Measurements from ENCODE around the gene XDH.

Gene XDH

DNA sequence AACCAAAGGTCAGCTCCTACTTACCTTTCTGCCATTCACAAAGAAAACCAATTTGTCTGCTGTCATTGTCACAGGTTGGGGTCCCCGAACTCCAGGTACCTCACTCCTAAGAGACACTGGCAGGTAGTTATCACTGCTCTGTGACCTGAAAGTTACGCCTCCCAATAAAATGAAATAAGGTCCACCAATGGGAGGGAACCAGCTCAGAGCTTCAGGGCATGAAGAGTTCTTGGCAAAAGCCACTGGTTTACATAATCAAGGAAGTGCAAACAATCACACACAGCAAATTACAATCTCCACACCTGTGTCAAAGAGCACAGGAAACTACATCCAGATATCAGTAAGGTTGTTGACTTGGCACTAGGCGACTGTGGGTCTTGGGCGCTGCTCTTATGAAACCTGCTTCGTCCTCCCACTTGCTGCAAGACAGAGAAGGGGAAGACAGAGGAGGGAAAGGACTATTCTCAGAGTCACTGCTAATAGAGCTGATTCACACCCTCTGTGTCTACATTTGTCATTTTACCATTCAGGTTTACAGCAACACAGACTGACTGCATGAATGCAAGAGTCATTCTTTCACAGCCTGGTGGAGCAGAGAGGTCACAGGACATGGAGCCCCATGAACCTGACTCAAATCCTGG, at the start of gene XDH:
Gene XDH, minus strand, starts transcription at position 142 of the 641 bp plus-strand sequence. Its CDS starts 76 bp downstream, at position 66.
- DNase-seq = no peak

DNA sequence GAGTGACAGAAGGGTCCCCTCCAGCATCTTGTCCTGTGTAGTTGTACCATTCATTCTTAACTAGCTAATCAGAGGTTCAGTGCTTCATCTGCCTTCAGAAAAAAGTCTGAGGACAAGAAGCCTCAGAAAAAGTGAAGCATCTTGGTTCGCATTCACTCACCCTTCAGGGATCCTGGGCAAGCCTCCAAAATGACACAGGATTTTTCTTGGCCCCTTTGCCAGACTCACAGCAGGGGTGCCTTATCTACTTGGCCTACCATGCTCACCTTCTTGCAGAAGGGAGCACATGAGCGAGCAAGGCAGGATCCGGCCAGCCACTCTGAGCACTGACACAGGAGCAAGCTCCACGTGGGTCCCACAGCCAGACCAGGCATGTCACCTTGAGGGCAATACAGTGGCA, 43.1 kb upstream of the XDH start:
- DNase-seq = no peak

DNA sequence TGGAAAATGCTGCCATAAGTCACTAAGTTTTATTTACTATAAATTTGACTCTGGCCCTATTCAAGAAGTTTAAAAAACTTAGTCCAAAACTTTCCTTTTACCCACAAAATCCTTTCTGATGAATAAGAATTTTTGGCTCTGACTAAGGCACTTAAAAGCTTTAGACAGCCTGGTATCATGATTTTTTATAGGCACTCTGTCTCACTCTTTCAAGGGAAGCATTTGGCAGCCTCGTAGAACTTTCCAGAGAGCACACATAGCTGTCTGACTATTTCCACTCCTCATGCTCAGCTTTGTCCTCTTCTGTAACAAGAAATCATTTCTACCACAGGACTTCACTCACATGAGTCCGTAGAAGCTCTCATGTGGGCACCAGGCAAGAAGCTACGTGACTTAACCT, 32.3 kb upstream of the XDH start:
- no peak for DNase-seq

DNA sequence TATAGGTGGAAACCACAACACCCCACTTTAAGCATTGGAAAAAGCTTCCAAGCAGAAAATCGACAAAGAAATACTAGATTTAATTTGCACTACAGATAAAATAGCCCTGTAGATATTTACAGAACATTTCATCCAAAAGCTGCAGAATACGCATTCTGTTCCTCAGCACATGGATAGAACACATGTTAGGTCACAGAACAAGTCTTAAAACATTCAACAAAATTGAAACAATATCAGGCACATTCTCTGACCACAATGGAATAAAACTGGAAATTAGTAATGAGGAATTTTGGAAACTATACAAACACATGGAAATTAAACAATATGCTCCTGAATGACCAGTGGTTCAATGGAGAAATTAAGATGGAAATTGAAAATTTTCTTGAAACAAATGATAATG, 27.8 kb upstream of the XDH start:
- no peak for DNase-seq

DNA sequence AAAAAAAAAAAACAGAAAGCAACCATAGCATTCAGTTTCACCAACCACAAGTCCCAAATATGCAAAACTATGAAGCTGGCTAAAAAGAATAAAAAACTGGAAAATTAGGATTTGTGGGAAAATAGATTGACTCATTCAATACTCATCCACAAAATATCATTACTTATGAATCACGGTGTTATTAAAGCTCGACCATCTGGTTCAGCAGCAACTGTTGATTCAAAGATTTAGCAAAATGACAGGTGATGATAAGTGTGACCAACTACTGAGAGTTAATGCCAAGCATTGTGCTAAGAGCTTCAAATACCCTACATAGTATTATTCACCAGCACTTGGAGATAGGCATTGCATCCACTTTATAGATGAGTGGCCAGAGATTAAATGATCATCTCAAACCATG, 26.2 kb upstream of the XDH start:
- no peak for DNase-seq

DNA sequence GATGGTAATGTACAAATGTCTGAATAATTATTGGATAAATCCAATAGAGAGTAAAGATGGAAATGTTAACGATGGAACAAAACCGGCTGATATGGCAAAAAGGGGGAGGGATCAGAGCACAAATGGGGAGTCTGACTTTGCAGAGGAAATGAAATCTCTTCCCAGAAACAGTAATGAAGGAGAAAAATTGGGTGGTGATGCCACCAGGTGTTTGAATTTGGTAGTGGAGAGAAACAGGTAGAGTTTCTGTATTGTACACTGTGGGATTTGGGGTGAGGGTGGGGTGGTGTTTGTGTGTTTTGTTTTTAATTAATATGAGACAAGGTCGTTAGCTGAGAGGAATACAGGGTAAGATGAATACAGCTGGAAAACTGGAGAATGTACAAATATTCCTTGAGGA, 20.4 kb upstream of the XDH start:
- no peak for DNase-seq

DNA sequence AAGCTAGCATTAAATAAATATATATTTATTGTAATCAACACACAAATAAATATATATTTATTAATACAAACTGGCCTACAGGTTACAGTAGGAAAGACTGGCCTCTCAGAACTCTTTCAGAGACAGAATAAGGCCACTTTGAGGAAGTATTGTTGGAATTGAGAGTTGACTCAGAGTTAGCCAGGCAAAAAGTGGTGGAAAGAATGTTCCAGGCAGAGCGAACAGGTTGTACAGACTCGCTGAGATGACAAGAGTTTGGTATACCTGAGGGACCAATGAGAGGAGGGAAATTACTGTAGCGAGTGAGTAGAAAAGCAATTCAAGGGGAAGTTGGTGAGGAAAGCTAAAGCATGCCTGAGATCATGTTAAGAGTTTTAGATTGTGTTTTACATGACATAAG, 19.0 kb upstream of the XDH start:
- DNase-seq = no peak

DNA sequence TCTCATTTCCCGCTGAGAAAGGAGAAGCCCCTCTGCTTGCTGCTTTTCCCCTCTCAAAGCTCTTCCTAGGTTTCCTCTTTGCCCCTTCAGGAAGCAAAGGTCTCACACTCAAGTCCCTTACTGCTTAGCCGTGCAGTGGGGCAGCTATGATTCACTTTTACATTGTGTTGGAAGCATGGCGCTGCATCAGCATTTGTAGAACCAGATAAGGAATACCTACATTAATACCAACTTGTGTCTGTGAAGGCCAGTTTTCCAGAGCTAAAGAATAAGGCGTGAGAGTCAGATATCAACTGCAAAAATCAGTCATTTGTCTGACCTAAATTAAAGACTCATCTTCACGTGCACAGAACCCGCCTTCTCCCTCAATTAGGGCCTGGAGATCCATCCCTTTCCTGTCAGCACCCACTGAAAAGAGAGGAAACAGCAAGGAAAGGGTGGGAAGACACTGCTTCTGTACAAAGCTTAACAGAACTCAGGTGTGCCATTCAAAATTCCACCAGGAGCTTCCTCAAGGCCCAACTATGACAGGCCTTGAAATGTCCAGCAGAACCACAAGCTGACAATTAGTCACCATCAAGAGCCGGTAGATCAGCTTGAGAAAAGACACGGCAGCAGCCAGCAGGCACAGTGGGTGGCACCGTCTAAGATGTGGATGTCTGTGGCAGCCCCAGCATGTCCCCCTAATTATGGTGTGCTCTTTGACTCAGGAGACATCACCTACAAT, 16.1 kb upstream of the XDH start:
- DNase-seq = no peak

DNA sequence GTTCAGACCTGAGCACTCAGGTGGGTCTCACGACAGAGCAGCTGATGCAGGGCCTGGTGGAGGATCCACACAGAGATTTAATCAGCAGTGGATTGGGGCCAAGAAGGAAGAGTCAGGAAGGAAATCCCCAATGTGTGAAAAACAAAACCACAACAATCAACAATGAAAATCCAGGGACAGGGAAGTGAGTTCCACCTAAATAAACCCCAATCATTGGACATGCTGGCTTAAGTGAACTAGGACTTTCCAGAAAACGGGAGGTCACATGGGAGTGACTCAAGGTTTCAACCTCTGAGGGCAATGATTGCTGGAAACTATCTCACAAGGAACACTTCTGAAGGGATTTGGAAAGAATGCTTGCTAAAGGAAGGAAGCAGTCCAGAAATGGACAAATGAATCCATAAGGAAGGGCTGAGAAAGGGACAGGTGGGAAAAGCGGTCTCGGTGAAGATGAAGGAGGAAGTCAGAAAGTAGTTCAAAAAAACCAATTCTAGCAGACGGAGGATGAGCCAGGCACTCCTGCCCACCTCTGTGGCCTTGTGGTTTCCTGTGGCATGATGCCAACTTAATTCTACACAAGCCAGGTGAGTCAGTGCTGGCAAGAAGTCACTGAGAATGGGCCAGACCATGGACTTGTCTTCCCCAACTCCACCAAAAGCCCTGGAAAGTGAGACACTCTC, 15.4 kb upstream of the XDH start:
- no peak for DNase-seq

DNA sequence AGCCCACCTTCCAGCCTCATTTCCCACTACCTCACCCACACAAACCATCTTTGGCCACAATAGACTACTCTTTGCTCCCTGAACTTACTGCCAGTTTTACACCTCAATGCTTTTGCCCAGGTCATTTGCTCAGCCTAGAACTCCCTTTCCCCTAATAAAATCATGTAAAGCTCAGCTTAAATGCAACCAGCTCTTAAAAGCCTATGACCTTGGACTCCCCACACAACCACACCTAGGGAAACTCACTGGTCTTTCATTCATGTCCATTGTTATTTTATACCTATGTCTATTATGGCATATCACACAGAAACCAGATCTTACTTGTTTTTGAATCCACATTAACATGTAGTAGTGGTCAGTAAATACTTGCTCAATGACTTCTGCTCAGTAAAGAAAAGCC, 14.5 kb upstream of the XDH start:
- DNase-seq = no peak

DNA sequence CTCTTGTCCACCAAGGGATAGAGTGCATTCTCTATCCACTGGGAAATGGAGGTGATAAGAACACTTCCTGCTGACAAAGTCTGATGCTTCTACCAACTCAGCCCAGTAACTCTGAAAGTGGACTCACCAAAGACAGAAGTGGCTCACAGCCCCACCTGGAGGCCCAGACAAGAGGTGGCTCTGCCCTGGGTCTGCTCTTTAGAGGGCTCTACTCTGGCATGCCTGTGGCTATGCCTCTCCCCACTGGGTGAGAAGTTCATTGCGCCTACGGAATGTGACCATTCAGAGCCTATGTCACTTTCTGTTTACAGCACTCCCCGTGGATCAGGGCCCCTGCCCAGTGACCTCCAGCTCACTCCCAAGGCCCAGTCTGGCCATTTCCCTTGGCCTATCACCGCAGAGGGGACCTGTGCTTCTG, 13.5 kb upstream of the XDH start:
- no peak for DNase-seq

DNA sequence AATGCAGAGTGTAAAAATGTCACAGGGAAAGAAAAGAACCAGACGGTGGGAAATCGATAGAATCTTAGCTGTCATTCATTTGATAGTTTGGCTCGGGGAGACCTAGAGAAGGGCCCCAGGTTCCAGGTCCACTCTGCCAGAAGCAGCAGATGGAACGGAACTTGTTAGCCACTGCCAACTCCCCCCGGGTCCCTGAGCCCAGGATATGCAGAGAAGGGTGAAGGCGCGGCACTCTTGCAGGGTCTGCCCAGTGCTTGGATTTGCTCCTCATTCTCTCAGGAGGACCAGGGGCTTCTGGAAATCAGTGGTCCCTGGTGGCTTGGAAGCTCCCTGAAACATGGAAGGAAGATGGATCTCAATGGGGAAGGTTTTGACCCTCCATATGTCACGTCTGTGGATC, 11.6 kb upstream of the XDH start:
- DNase-seq = no peak

DNA sequence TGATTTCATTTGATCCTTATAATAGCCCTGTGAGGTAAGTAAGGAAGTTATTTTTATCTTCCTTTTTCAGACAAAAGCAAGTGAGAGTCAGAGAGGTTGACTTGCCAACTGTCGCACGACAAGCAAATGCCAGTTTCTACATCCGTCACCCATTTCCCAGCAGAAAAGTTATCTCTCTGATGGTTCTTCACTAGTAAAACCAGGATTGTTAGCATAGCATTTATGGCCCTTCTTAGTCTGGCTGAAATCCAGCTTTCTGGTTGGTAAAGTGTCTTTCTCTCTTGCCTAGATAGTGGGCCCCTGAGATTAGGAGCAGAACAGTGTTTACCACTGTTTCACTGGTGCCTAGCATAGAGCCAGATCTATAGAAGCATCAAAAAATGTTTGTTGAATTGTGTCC, 7.1 kb upstream of the XDH start:
- no peak for DNase-seq

DNA sequence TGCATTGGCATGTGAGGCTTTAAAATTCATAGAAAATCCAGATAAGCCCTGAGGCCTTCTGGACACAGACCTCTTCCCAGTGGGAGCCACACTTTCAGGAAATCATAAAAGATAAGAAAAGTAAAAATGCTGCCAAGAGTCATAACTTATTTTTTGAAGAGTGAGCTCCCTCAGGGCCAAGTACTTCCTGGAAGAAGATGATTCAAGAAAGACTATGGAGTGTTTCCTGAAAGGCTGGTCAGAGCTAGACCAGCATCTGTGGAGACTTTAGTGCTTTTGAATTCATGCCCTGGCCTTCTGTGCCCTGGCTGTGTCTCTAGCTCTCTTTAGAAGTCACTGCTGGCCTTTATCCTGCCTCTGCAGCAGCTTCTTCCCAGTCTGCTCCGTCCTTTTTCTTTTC, 6.4 kb upstream of the XDH start:
- no peak for DNase-seq

DNA sequence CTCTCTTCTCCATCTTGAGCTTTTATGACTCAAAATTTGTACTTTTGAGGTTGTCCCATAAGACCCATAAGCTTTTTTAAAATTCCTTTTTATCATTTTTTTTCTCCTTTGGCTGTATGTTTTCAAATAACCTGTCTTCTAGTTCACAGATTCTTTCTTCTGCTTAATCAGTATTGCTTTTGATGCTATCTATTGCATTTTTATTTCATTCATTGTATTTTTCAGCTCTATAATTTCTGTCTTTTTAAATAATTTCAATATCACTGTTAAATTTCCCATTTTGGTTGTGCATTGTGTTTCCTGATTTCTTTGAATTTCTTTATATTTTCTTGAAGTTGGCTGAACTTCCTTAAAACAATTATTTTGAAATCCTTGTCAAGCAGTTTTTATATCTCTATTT, 4.8 kb upstream of the XDH start:
- no peak for DNase-seq

DNA sequence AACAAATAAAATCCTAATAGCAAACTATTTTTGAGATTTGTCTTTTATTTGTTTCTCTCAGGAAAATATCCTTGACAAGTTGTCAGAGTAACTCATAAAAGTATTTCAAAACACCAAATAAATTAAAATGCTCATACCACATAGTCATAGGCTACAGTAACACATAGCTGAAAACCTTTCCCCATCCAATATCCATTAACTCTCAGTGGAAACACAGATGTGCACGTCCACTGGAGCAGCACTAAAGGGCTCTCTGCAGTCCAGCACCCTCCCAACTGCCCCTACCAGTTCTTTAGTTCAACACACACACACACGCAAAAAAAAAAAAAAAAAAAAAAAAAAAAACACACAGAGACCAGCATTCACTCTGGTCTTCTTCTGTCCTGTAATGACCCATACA, 879 bp upstream of the XDH start:
- no peak for DNase-seq

DNA sequence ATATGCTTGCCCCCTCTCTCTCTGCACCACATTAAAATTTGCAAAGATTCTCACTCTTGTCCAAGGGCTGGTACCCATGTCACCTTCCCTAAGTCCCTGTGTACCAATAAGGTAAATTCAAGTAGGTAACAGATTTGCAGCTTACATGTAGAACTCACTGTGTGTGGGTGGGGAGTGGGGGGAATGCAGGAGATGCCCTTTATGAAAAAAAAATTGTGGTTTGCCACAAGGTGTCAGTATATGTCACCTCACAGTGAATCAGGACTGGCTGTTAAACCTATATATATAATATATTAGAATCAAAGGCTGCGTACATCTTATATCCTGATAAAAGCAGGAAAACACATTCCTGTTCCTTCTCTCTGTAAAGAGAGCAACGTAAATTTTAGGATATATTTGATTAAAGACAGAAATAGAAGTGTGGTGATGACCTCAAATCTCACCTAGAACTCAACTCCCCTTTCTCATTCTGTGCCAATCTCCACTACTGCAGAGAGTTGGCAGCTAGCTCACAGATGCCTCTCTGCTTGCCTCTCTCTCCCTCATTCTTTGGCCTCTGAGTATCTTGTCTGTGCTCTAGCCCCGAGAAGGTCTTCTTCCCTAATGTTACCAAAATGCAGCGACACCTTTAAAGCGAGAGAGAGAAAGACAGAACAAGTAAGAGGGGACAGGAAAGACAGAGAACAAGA, 536 bp downstream of the XDH start:
- DNase-seq = peak; percentile 41

DNA sequence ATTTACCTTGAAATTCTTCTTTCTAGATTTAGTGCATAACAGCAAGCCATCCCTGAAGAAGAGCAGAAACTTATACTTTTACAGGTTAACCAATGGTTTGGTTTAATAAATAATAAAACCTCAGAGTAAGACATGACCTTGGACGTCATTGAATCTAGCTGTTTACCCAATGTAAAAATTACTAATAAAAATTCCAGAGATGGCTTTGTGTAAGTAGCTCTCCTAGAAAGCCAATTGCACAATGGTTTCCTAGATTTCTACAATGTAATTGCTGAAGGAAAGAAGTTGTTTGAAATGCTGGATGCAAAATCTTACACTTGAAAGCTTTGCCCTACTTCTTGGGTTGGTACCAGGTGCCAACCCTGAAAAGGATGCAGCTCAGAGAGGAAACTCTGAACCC, 1.5 kb downstream of the XDH start:
- no peak for DNase-seq

DNA sequence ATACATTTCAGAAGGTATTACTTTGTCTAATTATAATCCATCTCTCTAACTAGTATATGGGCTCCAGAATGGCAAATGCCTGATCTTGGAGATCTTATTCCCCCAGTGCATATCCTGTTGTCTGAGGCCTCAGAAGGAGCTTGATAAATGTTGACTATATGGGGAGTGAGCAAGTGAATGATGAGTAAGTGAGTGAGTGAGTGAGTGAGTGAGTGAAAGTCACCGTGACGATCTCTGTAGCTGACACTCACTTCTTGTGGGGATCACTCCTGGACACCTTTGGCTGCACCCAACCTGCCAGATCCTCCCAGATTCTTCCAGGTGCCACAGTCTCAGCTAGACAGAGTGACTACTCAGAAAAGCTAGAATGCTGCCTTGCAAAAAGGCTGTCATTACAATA, 2.8 kb downstream of the XDH start:
- no peak for DNase-seq

DNA sequence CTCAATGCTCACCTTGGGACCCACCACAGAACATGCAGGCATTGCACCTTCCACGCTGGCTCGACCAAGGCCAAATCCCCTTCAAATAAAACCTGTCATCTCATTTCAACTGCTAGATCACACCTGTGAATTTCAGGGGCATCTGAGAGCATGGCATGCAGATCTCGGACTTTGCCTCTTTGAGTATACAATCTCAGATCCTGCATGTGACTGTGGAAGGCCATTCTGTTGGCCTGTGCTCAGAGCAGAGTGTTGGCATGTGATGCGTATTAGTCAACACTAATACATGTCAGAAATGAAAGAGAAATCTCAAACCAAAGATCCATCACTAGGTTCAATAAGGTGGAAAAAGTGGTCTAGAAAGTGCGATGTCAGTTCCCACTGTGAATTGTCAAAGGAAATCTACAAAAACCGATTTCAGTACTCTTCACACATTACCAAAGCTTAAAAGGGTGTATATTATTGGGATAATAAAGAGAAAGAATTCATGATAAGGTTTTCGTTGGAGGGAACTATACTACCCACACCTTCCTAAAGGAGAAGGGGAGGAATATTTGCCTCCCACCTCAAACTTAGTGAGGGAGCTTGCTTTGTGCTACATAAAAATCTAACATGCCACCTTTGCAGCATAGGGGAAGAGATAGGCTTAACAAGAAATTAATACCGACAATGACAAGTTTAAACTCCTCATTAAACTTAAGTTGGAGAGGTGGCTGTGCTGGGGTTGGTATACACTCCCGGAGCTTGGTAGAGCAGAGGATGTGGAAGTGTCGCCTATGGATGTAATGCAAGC, 7.8 kb downstream of the XDH start:
- no peak for DNase-seq

DNA sequence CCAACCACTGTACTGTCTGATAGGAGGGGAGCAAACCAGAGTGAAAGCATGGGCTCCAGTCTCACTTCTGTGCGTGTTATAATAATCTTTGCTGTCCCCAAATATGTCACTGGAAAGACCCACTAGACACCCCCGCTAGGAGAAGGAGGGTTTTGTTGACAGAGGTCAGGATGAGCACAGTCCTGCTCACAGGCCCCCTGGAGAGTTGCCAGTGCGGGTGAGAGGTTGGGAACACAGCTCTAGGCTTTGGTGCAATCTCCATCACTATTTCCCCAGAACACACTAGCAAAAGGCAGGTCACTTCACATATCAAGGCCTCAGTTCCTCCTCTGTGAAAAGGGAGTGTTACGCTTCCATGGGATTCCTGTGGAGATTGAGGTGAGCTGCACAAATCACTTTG, 9.7 kb downstream of the XDH start:
- no peak for DNase-seq

DNA sequence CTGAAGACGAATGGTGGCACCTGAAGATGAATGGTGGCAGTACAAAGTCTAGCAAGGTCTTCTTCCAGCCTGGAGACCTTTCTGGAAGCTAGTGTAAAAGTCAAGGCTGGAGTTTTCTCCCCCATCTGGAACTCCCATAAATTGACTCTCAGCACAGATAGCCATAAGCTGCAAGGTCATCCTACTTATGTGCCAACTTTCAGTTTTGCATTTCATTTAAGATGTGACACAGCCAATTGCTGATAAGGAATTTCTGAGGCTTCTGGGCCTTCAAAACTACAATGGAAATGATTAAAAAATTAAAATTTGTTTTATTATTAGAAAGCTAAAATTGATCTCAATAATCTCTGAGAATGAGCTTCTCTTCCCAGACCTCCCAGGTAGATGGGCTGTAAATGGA, 10.2 kb downstream of the XDH start:
- DNase-seq = no peak

DNA sequence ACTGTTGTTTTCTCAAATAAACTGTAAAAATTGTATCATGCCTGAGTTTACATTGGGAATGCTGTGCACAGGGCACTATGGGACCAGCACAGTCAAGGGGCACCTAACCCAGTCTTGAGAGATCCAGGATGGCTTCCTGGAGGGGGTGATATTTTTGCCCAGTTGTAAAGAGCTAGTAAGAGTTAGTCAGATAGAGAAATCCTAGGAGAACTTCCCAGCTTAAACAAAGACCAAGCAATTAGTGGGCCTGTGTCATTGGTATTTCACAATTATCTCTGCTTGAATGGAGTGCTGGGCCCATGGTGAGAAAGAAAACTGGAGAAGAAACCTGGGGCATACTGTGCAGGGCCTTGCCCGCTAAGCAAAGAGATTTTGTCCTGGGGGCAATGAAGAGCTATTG, 12.2 kb downstream of the XDH start:
- DNase-seq = no peak

Data from NCI-H1092 treated with DMSO at 0.1 percent for 48 hours (cell line).